Measurements from ENCODE around the gene ARIH2. TPM values are rescaled to one million over a fixed set of nuclear protein-coding genes. Genes with fewer than 3 reads are reported as not detected.

ARIH2 gene
- total RNA-seq, 1 donor from 2014 or later = 88.1 TPM

DNA sequence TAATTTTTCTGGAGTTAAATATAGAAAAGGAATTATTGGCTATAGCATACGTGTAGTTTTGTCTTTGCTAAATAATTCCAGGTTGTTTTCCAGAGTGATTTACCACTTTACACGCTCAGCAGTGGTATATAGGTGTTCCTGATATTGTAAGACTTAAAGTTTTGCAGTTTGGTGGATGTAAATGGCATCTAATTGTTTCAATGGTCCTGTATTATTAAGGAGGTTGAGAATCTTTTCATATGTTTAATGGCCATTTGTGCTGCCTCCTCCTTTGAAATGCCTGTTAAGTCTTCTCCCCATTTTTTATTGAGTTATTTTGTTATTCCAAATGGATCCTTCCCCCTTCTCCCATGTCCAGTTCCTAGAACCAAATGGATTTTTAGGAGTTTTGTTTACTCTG lies 44.9 kb downstream of the ARIH2 start:
- Histone ChIP-seq H3K27me3 (no peaks in the 10 kb centered on the region), H3K27ac (no peak overlapping the region), H3K9me3 (no peaks in the 10 kb centered on the region), H3K4me1 (no peaks in the 10 kb centered on the region), H3K4me3 (no peak overlapping the region), H3K36me3 (peaks cover 70% of the 10 kb centered on the region)
- no peak for ATAC-seq
- intact Hi-C loops (cut with DNase I) = no loop called here
- TF ChIP-seq, protein P1, sequence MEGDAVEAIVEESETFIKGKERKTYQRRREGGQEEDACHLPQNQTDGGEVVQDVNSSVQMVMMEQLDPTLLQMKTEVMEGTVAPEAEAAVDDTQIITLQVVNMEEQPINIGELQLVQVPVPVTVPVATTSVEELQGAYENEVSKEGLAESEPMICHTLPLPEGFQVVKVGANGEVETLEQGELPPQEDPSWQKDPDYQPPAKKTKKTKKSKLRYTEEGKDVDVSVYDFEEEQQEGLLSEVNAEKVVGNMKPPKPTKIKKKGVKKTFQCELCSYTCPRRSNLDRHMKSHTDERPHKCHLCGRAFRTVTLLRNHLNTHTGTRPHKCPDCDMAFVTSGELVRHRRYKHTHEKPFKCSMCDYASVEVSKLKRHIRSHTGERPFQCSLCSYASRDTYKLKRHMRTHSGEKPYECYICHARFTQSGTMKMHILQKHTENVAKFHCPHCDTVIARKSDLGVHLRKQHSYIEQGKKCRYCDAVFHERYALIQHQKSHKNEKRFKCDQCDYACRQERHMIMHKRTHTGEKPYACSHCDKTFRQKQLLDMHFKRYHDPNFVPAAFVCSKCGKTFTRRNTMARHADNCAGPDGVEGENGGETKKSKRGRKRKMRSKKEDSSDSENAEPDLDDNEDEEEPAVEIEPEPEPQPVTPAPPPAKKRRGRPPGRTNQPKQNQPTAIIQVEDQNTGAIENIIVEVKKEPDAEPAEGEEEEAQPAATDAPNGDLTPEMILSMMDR (IDR thresholded peaks at IDR 0.05) = no peak
- no peak for DNase-seq

DNA sequence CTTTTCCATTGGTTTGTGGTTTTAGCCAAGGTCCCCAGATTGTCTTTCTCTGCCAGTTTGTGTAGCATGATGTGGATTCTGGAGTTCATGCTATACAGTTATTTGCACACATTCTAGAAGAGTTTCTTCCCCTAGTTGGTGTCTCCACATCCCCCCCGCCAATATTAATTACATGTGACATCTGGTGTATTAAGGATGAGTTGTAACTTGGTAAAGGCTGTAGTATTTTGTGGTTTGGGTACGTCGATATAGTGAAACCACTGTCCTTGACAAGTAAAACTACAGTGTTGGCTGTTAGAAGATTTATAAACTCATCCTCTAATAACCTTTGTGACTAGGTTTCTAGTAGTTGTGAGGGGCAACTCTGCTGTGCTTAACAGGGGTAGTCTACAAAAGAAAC lies 47.7 kb downstream of the ARIH2 start:
- H3K36me3 ChIP-seq = peaks cover 95% of the 10 kb centered on the region

DNA sequence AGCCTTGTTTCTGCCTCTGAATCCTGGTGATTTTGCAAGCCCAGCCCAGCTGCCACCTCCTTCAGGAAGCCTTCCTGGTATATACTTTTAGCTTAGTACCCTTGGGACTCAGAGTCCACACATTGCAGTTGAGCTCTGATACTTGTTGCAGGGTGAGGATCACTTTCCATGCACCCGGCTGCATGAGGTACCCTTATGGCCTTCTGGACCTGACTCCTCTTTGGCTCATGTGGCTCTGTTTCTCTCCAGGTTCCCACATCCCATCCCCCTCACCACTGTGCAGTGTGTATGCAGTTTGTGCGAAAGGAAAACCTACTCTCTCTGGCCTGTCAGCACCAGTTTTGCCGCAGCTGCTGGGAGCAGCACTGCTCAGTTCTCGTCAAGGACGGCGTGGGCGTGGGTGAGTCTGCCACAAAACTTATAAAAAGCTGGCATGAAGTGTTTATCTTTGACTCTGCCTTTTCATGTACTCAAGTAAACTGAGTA lies 48.3 kb downstream of the ARIH2 start:
- peaks cover 95% of the 10 kb centered on the region for H3K36me3 ChIP-seq
- H3K4me1 ChIP-seq = no peaks in the 10 kb centered on the region
- TF ChIP-seq, protein P1 (IDR thresholded peaks at IDR 0.05) = no peak
- H3K27me3 ChIP-seq = no peaks in the 10 kb centered on the region
- intact Hi-C loops (cut with DNase I) = no loop called here
- H3K27ac ChIP-seq = no peak overlapping the region
- no peak overlapping the region for H3K4me3 ChIP-seq
- no peaks in the 10 kb centered on the region for H3K9me3 ChIP-seq
- DNase-seq (no peak), ATAC-seq (peak; percentile 41)

More for the DNA sequence above, 47.7 kb downstream of the ARIH2 start:
- Histone ChIP-seq H3K27ac (no peak overlapping the region), H3K4me1 (no peaks in the 10 kb centered on the region), H3K9me3 (no peaks in the 10 kb centered on the region), H3K4me3 (no peak overlapping the region), H3K27me3 (no peaks in the 10 kb centered on the region)
- TF ChIP-seq, protein P1 (IDR thresholded peaks at IDR 0.05) = no peak
- intact Hi-C loops (cut with DNase I) = no loop called here
- no peak for DNase-seq
- ATAC-seq = no peak

DNA sequence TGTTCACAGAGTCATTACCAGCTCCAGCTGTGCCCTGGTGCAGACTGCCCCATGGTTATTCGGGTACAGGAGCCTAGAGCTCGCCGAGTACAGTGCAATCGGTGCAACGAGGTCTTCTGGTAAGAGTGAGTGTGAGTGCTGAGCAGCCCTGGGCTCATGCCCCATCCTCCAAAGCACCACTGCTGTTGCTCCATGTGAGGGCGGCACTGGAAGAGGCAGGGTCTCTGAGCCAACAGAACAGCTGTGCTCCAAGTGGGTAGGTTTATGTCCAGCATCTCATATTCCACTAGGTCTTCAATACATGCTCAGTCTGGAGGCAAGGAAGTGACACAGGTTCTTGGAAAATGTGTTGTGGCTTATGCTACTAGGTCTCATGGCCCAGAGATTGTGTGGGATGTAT lies 51.9 kb downstream of the ARIH2 start:
- Histone ChIP-seq H3K27me3 (no peaks in the 10 kb centered on the region), H3K36me3 (peaks cover 99% of the 10 kb centered on the region), H3K27ac (no peak overlapping the region), H3K4me3 (no peak overlapping the region), H3K9me3 (no peaks in the 10 kb centered on the region), H3K4me1 (no peaks in the 10 kb centered on the region)
- ATAC-seq (no peak), DNase-seq (no peak)
- intact Hi-C loops (cut with DNase I) = no loop called here
- TF ChIP-seq, protein P1 (IDR thresholded peaks at IDR 0.05) = no peak

DNA sequence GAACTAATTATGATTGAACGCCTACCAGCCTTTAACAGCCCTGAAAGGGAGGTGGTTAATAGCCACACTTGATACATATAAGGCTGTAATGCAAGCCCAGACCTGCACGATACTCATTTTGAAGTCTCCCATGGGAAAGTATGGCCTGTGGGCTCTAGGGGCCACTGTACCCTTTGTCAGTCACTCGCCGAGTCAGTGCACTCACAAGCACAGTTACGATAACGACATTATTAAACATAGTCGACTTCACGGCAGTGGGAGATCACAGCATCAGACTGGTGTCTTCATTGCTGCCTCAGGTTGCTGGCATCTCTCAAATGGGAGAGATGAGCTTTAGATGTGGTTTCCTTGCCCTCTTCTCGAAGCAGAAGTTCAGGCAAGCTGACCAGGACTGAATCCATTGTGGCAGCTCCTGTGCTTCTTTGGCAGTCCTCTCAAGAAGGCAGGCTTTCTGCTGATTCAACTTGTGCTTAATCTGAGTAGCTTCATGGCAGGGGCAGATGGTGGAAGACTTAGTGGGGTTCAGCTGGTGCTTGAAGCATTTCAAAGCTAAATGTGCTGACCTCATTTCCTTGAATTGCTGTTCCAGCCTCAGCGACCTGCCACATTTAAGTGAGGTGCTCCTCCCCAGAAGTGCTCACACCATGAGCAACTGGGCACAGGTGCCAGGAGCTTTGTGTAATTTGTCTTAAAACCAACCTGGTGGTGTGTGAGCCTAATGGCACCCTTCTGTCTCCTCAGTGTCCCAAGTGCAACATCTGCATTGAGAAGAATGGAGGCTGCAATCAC lies 55.6 kb downstream of the ARIH2 start:
- Histone ChIP-seq H3K27me3 (no peaks in the 10 kb centered on the region), H3K9me3 (no peaks in the 10 kb centered on the region), H3K4me3 (no peak overlapping the region), H3K4me1 (no peaks in the 10 kb centered on the region), H3K27ac (no peak overlapping the region), H3K36me3 (peaks cover 96% of the 10 kb centered on the region)
- no peak for ATAC-seq
- intact Hi-C loops (cut with DNase I) = no loop called here
- TF ChIP-seq, protein P1 (IDR thresholded peaks at IDR 0.05) = no peak
- no peak for DNase-seq

Measured in upper lobe of right lung (tissue), 1 donor.